Measurements from ENCODE around the gene CPLX4.
A peak's percentile ranks its signal among the peaks of the same experiment; 100 is the strongest.

- TF ChIP-seq CTCF (IDR thresholded peaks at IDR 0.05) (peak in 5 of 6 experiments; percentile 12 to 53 (median 33)), POLR2A (IDR thresholded peaks at IDR 0.05) (no peak), POLR2AphosphoS5 (IDR thresholded peaks at IDR 0.05) (no peak)
Observed at GRCh38 chr18:59268721-59269562, 49.5 kb downstream of the CPLX4 start.
